ENCODE results near the gene UBE2D3.

The UBE2D3 gene

GRCh38 chr4:102807345-102807744, 20.0 kb downstream of the UBE2D3 start:
- Histone ChIP-seq H2BK12ac (ENCODE audit: low read length) (no peak overlapping the region), H4K91ac (ENCODE audit: low read depth, low read length) (no peak overlapping the region), H2AK5ac (ENCODE audit: low read length) (no peak overlapping the region), H2AFZ (ENCODE audit: insufficient read depth, low read length, poor library complexity) (no peak overlapping the region), H3K79me2 (ENCODE audit: control insufficient read depth, insufficient read depth, low read length, poor library complexity) (peaks cover 11% of the 10 kb centered on the region), H4K8ac (ENCODE audit: low read depth, low read length) (no peak overlapping the region), H3K9me3 (ENCODE audit: insufficient read depth, low read depth, low read length) (no peaks in the 10 kb centered on the region), H3K9ac (ENCODE audit: low read length) (no peak overlapping the region), H3K23ac (ENCODE audit: low read length) (no peak overlapping the region), H3K14ac (ENCODE audit: low read length) (no peak overlapping the region), H3K4me1 (ENCODE audit: control insufficient read depth in 1 of 2, insufficient read depth in 2 of 2, low read length in 2 of 2) (peaks cover 0 to 1% of the 10 kb centered on the region in 2 experiments), H3K27ac (ENCODE audit: low read depth, low read length) (no peak overlapping the region), H3K4me2 (ENCODE audit: low read length) (no peak overlapping the region), H2BK120ac (ENCODE audit: insufficient read depth, low read length, poor library complexity) (no peak overlapping the region), H3K4me3 (ENCODE audit: low read depth, low read length) (no peak overlapping the region), H3K36me3 (ENCODE audit: control insufficient read depth in 1 of 2, insufficient read depth in 2 of 2, low read length in 2 of 2) (peaks cover 12 to 16% of the 10 kb centered on the region in 2 experiments), H3K27me3 (ENCODE audit: insufficient read depth, low read length) (no peaks in the 10 kb centered on the region), H2BK5ac (ENCODE audit: low read depth, low read length, poor library complexity) (no peak overlapping the region), H3K79me1 (ENCODE audit: low read length) (no peaks in the 10 kb centered on the region), H3K4ac (ENCODE audit: low read depth, low read length) (no peak overlapping the region), H4K12ac (ENCODE audit: low read depth, low read length) (no peak overlapping the region), H3K18ac (ENCODE audit: low read length) (no peak overlapping the region)
- WGBS (ENCODE audit: extremely low coverage, insufficient coverage, insufficient read length) = no CpG with 5 or more reads among the region's 1 CpG
- no peak for DNase-seq

- H3K4me1 ChIP-seq (ENCODE audit: control insufficient read depth in 1 of 2, insufficient read depth in 2 of 2, low read length in 2 of 2) = no peaks in the 10 kb centered on the region
- no peak overlapping the region for H2BK120ac ChIP-seq (ENCODE audit: insufficient read depth, low read length, poor library complexity)
- no peaks in the 10 kb centered on the region for H3K79me1 ChIP-seq (ENCODE audit: low read length)
- no peak overlapping the region for H3K14ac ChIP-seq (ENCODE audit: low read length)
- H3K4ac ChIP-seq (ENCODE audit: low read depth, low read length) = no peak overlapping the region
- no peaks in the 10 kb centered on the region for H3K79me2 ChIP-seq (ENCODE audit: control insufficient read depth, insufficient read depth, low read length, poor library complexity)
- no peak overlapping the region for H2AFZ ChIP-seq (ENCODE audit: insufficient read depth, low read length, poor library complexity)
- no peaks in the 10 kb centered on the region for H3K9me3 ChIP-seq (ENCODE audit: insufficient read depth, low read depth, low read length)
- H3K4me2 ChIP-seq (ENCODE audit: low read length) = no peak overlapping the region
- WGBS (ENCODE audit: extremely low coverage, insufficient coverage, insufficient read length) = no CpG with 5 or more reads among the region's 2 CpGs
- no peak overlapping the region for H3K23ac ChIP-seq (ENCODE audit: low read length)
- H2BK12ac ChIP-seq (ENCODE audit: low read length) = no peak overlapping the region
- no peak for DNase-seq
- H2AK5ac ChIP-seq (ENCODE audit: low read length) = no peak overlapping the region
- no peak overlapping the region for H4K91ac ChIP-seq (ENCODE audit: low read depth, low read length)
- no peak overlapping the region for H4K12ac ChIP-seq (ENCODE audit: low read depth, low read length)
- no peak overlapping the region for H3K4me3 ChIP-seq (ENCODE audit: low read depth, low read length)
- H3K27ac ChIP-seq (ENCODE audit: low read depth, low read length) = no peak overlapping the region
- H3K9ac ChIP-seq (ENCODE audit: low read length) = no peak overlapping the region
- no peak overlapping the region for H2BK5ac ChIP-seq (ENCODE audit: low read depth, low read length, poor library complexity)
- no peaks in the 10 kb centered on the region for H3K27me3 ChIP-seq (ENCODE audit: insufficient read depth, low read length)
- H3K36me3 ChIP-seq (ENCODE audit: control insufficient read depth in 1 of 2, insufficient read depth in 2 of 2, low read length in 2 of 2) = peaks cover 11 to 18% of the 10 kb centered on the region in 2 experiments
- H4K8ac ChIP-seq (ENCODE audit: low read depth, low read length) = no peak overlapping the region
- H3K18ac ChIP-seq (ENCODE audit: low read length) = no peak overlapping the region
Measured at GRCh38 chr4:102799816-102800215, 27.5 kb downstream of the UBE2D3 start.

- no peak overlapping the region for H2BK5ac ChIP-seq (ENCODE audit: low read depth, low read length, poor library complexity)
- WGBS (ENCODE audit: extremely low coverage, insufficient coverage, insufficient read length) = no CpG with 5 or more reads among the region's 2 CpGs
- H4K12ac ChIP-seq (ENCODE audit: low read depth, low read length) = no peak overlapping the region
- H3K9me3 ChIP-seq (ENCODE audit: insufficient read depth, low read depth, low read length) = no peaks in the 10 kb centered on the region
- H3K27me3 ChIP-seq (ENCODE audit: insufficient read depth, low read length) = no peaks in the 10 kb centered on the region
- H2AFZ ChIP-seq (ENCODE audit: insufficient read depth, low read length, poor library complexity) = no peak overlapping the region
- H3K27ac ChIP-seq (ENCODE audit: low read depth, low read length) = no peak overlapping the region
- H2BK12ac ChIP-seq (ENCODE audit: low read length) = no peak overlapping the region
- no peak overlapping the region for H3K23ac ChIP-seq (ENCODE audit: low read length)
- no peak overlapping the region for H3K14ac ChIP-seq (ENCODE audit: low read length)
- H2BK120ac ChIP-seq (ENCODE audit: insufficient read depth, low read length, poor library complexity) = no peak overlapping the region
- H3K79me1 ChIP-seq (ENCODE audit: low read length) = no peaks in the 10 kb centered on the region
- H2AK5ac ChIP-seq (ENCODE audit: low read length) = no peak overlapping the region
- H3K79me2 ChIP-seq (ENCODE audit: control insufficient read depth, insufficient read depth, low read length, poor library complexity) = no peaks in the 10 kb centered on the region
- no peaks in the 10 kb centered on the region for H3K4me1 ChIP-seq (ENCODE audit: control insufficient read depth in 1 of 2, insufficient read depth in 2 of 2, low read length in 2 of 2)
- no peak overlapping the region for H4K8ac ChIP-seq (ENCODE audit: low read depth, low read length)
- DNase-seq = no peak
- no peak overlapping the region for H3K4me3 ChIP-seq (ENCODE audit: low read depth, low read length)
- no peak overlapping the region for H3K18ac ChIP-seq (ENCODE audit: low read length)
- H4K91ac ChIP-seq (ENCODE audit: low read depth, low read length) = no peak overlapping the region
- H3K9ac ChIP-seq (ENCODE audit: low read length) = no peak overlapping the region
- H3K4ac ChIP-seq (ENCODE audit: low read depth, low read length) = no peak overlapping the region
- H3K36me3 ChIP-seq (ENCODE audit: control insufficient read depth in 1 of 2, insufficient read depth in 2 of 2, low read length in 2 of 2) = peaks cover 6 to 14% of the 10 kb centered on the region in 2 experiments
- H3K4me2 ChIP-seq (ENCODE audit: low read length) = no peak overlapping the region
Measured at GRCh38 chr4:102794999-102795398, 32.4 kb downstream of the UBE2D3 start.

- Histone ChIP-seq H3K9me3 (ENCODE audit: insufficient read depth, low read depth, low read length) (no peaks in the 10 kb centered on the region), H4K12ac (ENCODE audit: low read depth, low read length) (no peak overlapping the region), H3K79me1 (ENCODE audit: low read length) (no peaks in the 10 kb centered on the region), H3K79me2 (ENCODE audit: control insufficient read depth, insufficient read depth, low read length, poor library complexity) (no peaks in the 10 kb centered on the region), H3K4me2 (ENCODE audit: low read length) (no peak overlapping the region), H3K4me3 (ENCODE audit: low read depth, low read length) (no peak overlapping the region), H3K4ac (ENCODE audit: low read depth, low read length) (no peak overlapping the region), H2AFZ (ENCODE audit: insufficient read depth, low read length, poor library complexity) (no peak overlapping the region), H3K18ac (ENCODE audit: low read length) (no peak overlapping the region), H3K9ac (ENCODE audit: low read length) (no peak overlapping the region), H3K23ac (ENCODE audit: low read length) (no peak overlapping the region), H2AK5ac (ENCODE audit: low read length) (no peak overlapping the region), H2BK12ac (ENCODE audit: low read length) (no peak overlapping the region), H3K27me3 (ENCODE audit: insufficient read depth, low read length) (no peaks in the 10 kb centered on the region), H4K8ac (ENCODE audit: low read depth, low read length) (no peak overlapping the region), H3K36me3 (ENCODE audit: control insufficient read depth in 1 of 2, insufficient read depth in 2 of 2, low read length in 2 of 2) (peaks cover 6 to 8% of the 10 kb centered on the region in 2 experiments), H2BK5ac (ENCODE audit: low read depth, low read length, poor library complexity) (no peak overlapping the region), H2BK120ac (ENCODE audit: insufficient read depth, low read length, poor library complexity) (no peak overlapping the region), H3K14ac (ENCODE audit: low read length) (no peak overlapping the region), H3K4me1 (ENCODE audit: control insufficient read depth in 1 of 2, insufficient read depth in 2 of 2, low read length in 2 of 2) (no peaks in the 10 kb centered on the region), H3K27ac (ENCODE audit: low read depth, low read length) (no peak overlapping the region), H4K91ac (ENCODE audit: low read depth, low read length) (no peak overlapping the region)
- WGBS (ENCODE audit: extremely low coverage, insufficient coverage, insufficient read length) = no CpG with 5 or more reads among the region's 2 CpGs
- DNase-seq = no peak
Measured at GRCh38 chr4:102792361-102792936, 34.9 kb downstream of the UBE2D3 start.
